ENCODE measurements around the gene TRAPPC10.

TRAPPC10 gene

GRCh38 chr21:43985690-43986251 lies 26.3 kb upstream of the TRAPPC10 start:
- Histone ChIP-seq H3K9me3 (ENCODE audit: insufficient read depth, low read depth, low read length) (no peaks in the 10 kb centered on the region), H3K4me1 (ENCODE audit: insufficient read depth, low read length) (peaks cover 3% of the 10 kb centered on the region; the same call in 1 of the 2 replicates), H3K9ac (ENCODE audit: low read depth, low read length) (peak overlapping the region; percentile 47), H3K36me3 (ENCODE audit: insufficient read depth, low read depth, low read length) (no peaks in the 10 kb centered on the region), H3K27ac (ENCODE audit: low read length) (no peak overlapping the region), H3K27me3 (ENCODE audit: insufficient read depth, low read length) (peaks cover 7% of the 10 kb centered on the region; the same call in 1 of the 2 replicates), H3K4me3 (ENCODE audit: low read length) (peak overlapping the region; percentile 70)

DNA sequence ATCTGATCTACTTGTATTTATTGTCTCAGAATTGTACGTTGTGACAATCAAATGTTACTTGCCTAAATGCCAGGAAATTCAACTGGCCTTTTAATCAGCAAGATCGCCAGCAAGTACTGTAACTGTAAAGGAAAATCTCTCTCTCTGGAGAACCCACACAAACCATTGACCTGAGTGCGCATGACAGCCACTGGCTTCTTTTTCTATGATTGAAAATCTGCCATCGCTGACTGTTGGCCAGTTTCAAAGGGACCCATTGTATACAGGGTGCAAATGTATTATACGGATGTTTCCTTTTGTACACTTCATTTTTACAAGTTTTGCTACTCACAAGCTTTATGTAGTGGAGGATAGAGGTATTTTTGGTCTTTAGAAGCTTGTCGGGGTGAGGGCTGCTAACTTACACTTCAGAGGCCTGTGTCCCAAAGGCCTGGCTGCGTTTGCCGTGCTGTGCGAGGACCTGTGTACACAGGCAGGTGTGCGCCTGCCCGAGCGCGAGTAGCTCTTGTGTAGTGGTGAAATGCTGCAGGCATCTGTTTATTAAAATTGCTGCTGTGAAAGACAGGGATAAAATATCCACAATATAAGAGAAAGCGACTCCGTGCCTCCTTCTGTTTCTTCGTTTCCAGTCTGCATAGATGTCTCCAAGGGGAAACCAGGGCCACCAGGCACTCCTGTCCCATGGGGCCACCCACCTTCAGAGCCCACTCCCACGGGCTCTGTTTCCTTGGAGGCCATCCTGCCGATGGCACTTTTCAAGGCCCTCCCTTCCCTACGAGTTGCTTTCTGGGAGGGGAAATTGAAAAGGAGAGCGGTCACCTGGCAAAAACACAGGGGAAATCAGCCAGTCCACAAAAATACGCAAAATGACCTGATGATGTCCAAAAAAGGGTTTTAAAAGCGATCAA lies 25.3 kb upstream of the TRAPPC10 start:
- Histone ChIP-seq H3K36me3 (ENCODE audit: insufficient read depth, low read depth, low read length) (no peaks in the 10 kb centered on the region), H3K27ac (ENCODE audit: low read length) (no peak overlapping the region), H3K4me3 (ENCODE audit: low read length) (peak overlapping the region; percentile 70; the same call in 1 of the 2 replicates), H3K9ac (ENCODE audit: low read depth, low read length) (peak overlapping the region; percentile 47; the same call in 1 of the 2 replicates), H3K9me3 (ENCODE audit: insufficient read depth, low read depth, low read length) (no peaks in the 10 kb centered on the region), H3K27me3 (ENCODE audit: insufficient read depth, low read length) (peaks cover 7% of the 10 kb centered on the region; the same call in 1 of the 2 replicates), H3K4me1 (ENCODE audit: insufficient read depth, low read length) (peaks cover 3% of the 10 kb centered on the region; the same call in 1 of the 2 replicates)

GRCh38 chr21:43987509-43987908 lies 24.6 kb upstream of the TRAPPC10 start:
- no peak overlapping the region for H3K27ac ChIP-seq (ENCODE audit: low read length)
- H3K27me3 ChIP-seq (ENCODE audit: insufficient read depth, low read length): peaks cover 7% of the 10 kb centered on the region; the same call in 1 of the 2 replicates
- no peaks in the 10 kb centered on the region for H3K36me3 ChIP-seq (ENCODE audit: insufficient read depth, low read depth, low read length)
- H3K4me1 ChIP-seq (ENCODE audit: insufficient read depth, low read length): peaks cover 3% of the 10 kb centered on the region; the same call in 1 of the 2 replicates
- H3K9me3 ChIP-seq (ENCODE audit: insufficient read depth, low read depth, low read length): no peaks in the 10 kb centered on the region
- H3K4me3 ChIP-seq (ENCODE audit: low read length): no peak overlapping the region
- no peak overlapping the region for H3K9ac ChIP-seq (ENCODE audit: low read depth, low read length)

DNA sequence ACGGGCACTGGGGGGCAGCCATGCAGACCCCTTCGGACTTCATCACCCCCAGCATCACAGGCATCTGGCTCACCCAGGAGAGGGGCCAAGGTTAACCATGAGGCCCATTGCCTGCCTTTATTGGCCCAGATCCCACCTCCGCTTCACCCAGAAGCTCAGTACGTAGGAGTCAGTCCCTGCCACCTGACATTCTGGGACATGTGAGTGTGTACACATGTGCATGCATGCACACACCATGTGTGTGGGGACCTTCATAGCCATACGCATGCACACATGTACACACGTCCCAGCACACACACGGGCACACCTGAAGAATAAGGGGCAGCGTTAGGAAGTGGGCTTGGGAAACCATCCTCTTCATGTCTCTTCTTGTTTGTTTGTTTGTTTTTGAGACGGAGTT lies 24.1 kb upstream of the TRAPPC10 start:
- Histone ChIP-seq H3K9me3 (ENCODE audit: insufficient read depth, low read depth, low read length) (no peaks in the 10 kb centered on the region), H3K4me3 (ENCODE audit: low read length) (no peak overlapping the region), H3K27ac (ENCODE audit: low read length) (no peak overlapping the region), H3K36me3 (ENCODE audit: insufficient read depth, low read depth, low read length) (no peaks in the 10 kb centered on the region), H3K4me1 (ENCODE audit: insufficient read depth, low read length) (peaks cover 3% of the 10 kb centered on the region; the same call in 1 of the 2 replicates), H3K9ac (ENCODE audit: low read depth, low read length) (no peak overlapping the region), H3K27me3 (ENCODE audit: insufficient read depth, low read length) (peaks cover 7% of the 10 kb centered on the region; the same call in 1 of the 2 replicates)

GRCh38 chr21:43988506-43989230 lies 23.4 kb upstream of the TRAPPC10 start:
- Histone ChIP-seq H3K36me3 (ENCODE audit: insufficient read depth, low read depth, low read length) (no peaks in the 10 kb centered on the region), H3K9me3 (ENCODE audit: insufficient read depth, low read depth, low read length) (no peaks in the 10 kb centered on the region), H3K4me1 (ENCODE audit: insufficient read depth, low read length) (peaks cover 3% of the 10 kb centered on the region; the same call in 1 of the 2 replicates), H3K27me3 (ENCODE audit: insufficient read depth, low read length) (peaks cover 7% of the 10 kb centered on the region; the same call in 1 of the 2 replicates), H3K9ac (ENCODE audit: low read depth, low read length) (no peak overlapping the region), H3K27ac (ENCODE audit: low read length) (no peak overlapping the region), H3K4me3 (ENCODE audit: low read length) (no peak overlapping the region)

GRCh38 chr21:43989401-43989800 lies 22.7 kb upstream of the TRAPPC10 start:
- Histone ChIP-seq H3K4me3 (ENCODE audit: low read length) (no peak overlapping the region), H3K27ac (ENCODE audit: low read length) (no peak overlapping the region), H3K9ac (ENCODE audit: low read depth, low read length) (no peak overlapping the region), H3K4me1 (ENCODE audit: insufficient read depth, low read length) (peaks cover 3% of the 10 kb centered on the region; the same call in 1 of the 2 replicates), H3K9me3 (ENCODE audit: insufficient read depth, low read depth, low read length) (no peaks in the 10 kb centered on the region), H3K36me3 (ENCODE audit: insufficient read depth, low read depth, low read length) (no peaks in the 10 kb centered on the region), H3K27me3 (ENCODE audit: insufficient read depth, low read length) (peaks cover 7% of the 10 kb centered on the region; the same call in 1 of the 2 replicates)

- H3K9me3 ChIP-seq (ENCODE audit: insufficient read depth, low read depth, low read length): no peaks in the 10 kb centered on the region
- no peak overlapping the region for H3K27ac ChIP-seq (ENCODE audit: low read length)
- peaks cover under 1% of the 10 kb centered on the region; the same call in 1 of the 2 replicates for H3K27me3 ChIP-seq (ENCODE audit: insufficient read depth, low read length)
- no peaks in the 10 kb centered on the region for H3K36me3 ChIP-seq (ENCODE audit: insufficient read depth, low read depth, low read length)
- H3K4me3 ChIP-seq (ENCODE audit: low read length): no peak overlapping the region
- H3K4me1 ChIP-seq (ENCODE audit: insufficient read depth, low read length): no peaks in the 10 kb centered on the region
- H3K9ac ChIP-seq (ENCODE audit: low read depth, low read length): no peak overlapping the region
Measured at GRCh38 chr21:43991447-43991991, 20.6 kb upstream of the TRAPPC10 start.

GRCh38 chr21:43992121-43992520 lies 20.0 kb upstream of the TRAPPC10 start:
- Histone ChIP-seq H3K4me1 (ENCODE audit: insufficient read depth, low read length) (no peaks in the 10 kb centered on the region), H3K27me3 (ENCODE audit: insufficient read depth, low read length) (no peaks in the 10 kb centered on the region), H3K36me3 (ENCODE audit: insufficient read depth, low read depth, low read length) (no peaks in the 10 kb centered on the region), H3K27ac (ENCODE audit: low read length) (no peak overlapping the region), H3K9me3 (ENCODE audit: insufficient read depth, low read depth, low read length) (no peaks in the 10 kb centered on the region), H3K9ac (ENCODE audit: low read depth, low read length) (no peak overlapping the region), H3K4me3 (ENCODE audit: low read length) (no peak overlapping the region)

DNA sequence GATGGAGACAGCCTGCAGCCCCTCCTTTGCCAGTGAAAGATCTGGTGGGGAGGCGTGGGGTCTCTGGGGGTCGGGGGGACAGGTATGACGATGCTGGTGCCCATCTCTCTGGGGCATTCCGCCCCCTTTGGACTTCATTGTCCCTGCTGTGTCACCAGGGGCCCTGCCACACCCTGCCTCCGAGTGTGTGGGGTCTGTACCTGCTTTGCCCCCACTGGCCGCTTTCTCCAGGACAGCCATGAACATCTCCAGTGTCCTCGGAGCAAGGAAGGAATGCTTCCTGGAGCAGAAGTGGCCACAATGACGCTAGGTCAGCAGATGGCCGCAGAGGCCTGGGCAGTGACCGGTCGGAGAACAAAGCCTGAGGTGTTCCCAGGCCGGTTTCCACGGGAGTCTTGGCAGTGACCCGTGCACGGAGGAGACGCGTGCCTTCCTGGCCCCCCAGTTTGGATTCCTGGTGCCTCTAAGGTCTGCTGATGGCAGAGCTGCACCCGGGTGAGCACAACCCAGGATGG lies 18.6 kb upstream of the TRAPPC10 start:
- Histone ChIP-seq H3K4me3 (ENCODE audit: low read length) (no peak overlapping the region), H3K36me3 (ENCODE audit: insufficient read depth, low read depth, low read length) (no peaks in the 10 kb centered on the region), H3K27me3 (ENCODE audit: insufficient read depth, low read length) (no peaks in the 10 kb centered on the region), H3K4me1 (ENCODE audit: insufficient read depth, low read length) (no peaks in the 10 kb centered on the region), H3K9me3 (ENCODE audit: insufficient read depth, low read depth, low read length) (no peaks in the 10 kb centered on the region), H3K27ac (ENCODE audit: low read length) (no peak overlapping the region), H3K9ac (ENCODE audit: low read depth, low read length) (no peak overlapping the region)

DNA sequence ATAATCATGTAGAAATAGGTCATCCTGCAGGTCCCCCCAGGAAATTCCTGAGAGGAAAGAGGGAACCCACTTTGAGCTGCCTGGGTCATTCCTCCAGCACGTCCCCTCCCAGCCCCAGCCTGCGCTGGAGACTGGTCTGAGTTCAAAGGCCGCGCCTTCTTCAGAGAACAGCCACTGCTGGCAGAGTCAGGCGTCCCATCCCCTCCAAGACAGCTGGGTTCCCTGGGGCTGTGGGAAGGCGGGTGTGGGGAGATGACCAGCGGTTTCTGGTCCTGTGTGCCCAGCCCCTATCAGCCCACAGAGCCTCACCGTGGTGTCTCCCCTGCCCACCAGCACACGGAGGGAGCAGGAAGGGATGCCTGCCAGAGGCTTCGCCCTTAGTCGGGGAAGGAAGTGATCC lies 18.0 kb upstream of the TRAPPC10 start:
- Histone ChIP-seq H3K36me3 (ENCODE audit: insufficient read depth, low read depth, low read length) (no peaks in the 10 kb centered on the region), H3K9me3 (ENCODE audit: insufficient read depth, low read depth, low read length) (no peaks in the 10 kb centered on the region), H3K27ac (ENCODE audit: low read length) (no peak overlapping the region), H3K4me3 (ENCODE audit: low read length) (no peak overlapping the region), H3K9ac (ENCODE audit: low read depth, low read length) (no peak overlapping the region), H3K27me3 (ENCODE audit: insufficient read depth, low read length) (no peaks in the 10 kb centered on the region), H3K4me1 (ENCODE audit: insufficient read depth, low read length) (no peaks in the 10 kb centered on the region)

- H3K4me1 ChIP-seq (ENCODE audit: insufficient read depth, low read length): no peaks in the 10 kb centered on the region
- H3K4me3 ChIP-seq (ENCODE audit: low read length): no peak overlapping the region
- no peaks in the 10 kb centered on the region for H3K27me3 ChIP-seq (ENCODE audit: insufficient read depth, low read length)
- H3K27ac ChIP-seq (ENCODE audit: low read length): no peak overlapping the region
- H3K36me3 ChIP-seq (ENCODE audit: insufficient read depth, low read depth, low read length): no peaks in the 10 kb centered on the region
- no peak overlapping the region for H3K9ac ChIP-seq (ENCODE audit: low read depth, low read length)
- H3K9me3 ChIP-seq (ENCODE audit: insufficient read depth, low read depth, low read length): no peaks in the 10 kb centered on the region
Measured at GRCh38 chr21:43994646-43995045, 17.5 kb upstream of the TRAPPC10 start.
